HG02840 (cell line): ENCODE results near the gene INTS3.

Experiments
- ATAC-seq: cut with Tn5 transposase; IDR thresholded peaks from one replicate; pipeline ENCODE4 v1.9.1; 2021; ENCODE audit warnings: mild to moderate bottlenecking, moderate library complexity, moderate number of reproducible peaks; ENCODE audit not compliant: unreplicated experiment, low FRiP score

Gene INTS3, protein sequence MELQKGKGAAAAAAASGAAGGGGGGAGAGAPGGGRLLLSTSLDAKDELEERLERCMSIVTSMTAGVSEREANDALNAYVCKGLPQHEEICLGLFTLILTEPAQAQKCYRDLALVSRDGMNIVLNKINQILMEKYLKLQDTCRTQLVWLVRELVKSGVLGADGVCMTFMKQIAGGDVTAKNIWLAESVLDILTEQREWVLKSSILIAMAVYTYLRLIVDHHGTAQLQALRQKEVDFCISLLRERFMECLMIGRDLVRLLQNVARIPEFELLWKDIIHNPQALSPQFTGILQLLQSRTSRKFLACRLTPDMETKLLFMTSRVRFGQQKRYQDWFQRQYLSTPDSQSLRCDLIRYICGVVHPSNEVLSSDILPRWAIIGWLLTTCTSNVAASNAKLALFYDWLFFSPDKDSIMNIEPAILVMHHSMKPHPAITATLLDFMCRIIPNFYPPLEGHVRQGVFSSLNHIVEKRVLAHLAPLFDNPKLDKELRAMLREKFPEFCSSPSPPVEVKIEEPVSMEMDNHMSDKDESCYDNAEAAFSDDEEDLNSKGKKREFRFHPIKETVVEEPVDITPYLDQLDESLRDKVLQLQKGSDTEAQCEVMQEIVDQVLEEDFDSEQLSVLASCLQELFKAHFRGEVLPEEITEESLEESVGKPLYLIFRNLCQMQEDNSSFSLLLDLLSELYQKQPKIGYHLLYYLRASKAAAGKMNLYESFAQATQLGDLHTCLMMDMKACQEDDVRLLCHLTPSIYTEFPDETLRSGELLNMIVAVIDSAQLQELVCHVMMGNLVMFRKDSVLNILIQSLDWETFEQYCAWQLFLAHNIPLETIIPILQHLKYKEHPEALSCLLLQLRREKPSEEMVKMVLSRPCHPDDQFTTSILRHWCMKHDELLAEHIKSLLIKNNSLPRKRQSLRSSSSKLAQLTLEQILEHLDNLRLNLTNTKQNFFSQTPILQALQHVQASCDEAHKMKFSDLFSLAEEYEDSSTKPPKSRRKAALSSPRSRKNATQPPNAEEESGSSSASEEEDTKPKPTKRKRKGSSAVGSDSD

DNA sequence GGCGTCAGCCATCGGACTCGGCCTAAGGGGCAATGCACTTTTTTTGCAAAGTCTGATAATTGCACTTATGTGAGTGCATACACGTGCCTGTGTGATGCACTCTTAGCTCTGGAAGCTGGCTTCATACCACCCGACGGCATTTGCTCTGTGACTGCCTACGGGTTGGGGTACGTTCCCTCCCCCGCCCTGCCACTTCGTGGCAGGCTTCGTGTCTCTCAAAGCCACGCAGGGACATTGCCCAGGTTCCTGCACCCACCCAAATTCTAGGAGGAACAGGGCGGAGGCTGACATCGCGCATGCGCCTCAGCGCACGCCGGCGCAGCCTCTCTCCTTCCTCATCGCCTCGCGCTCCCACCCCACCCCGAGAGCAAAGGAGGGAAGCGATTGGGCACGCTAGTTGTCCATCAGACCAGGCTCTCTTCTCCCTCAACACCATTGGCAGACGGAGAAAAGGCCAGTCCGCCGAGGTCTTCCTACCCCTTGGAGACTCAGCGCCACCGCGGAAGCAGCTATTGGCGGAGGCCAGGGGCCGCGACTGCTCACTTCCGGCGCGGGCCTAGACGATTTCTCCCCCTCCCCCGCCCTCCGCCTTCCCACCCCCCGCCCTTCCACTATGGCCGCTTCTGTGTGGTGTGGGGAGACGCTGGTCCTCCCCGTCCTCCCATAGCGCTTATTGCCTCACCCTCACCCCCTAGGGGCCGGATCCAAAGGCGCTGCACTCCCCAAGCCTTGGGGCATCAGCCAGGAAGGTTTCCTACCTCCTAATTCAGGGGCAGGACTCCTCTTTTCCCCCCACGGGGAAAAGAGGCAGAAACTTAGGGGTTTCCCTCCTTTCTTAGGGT lies at the start of gene INTS3:
INTS3 (plus strand) TSS at position 588 of the 842 bp plus-strand sequence. CDS start 585 bp downstream, outside the sequence.
- ATAC-seq = peak; percentile 96

DNA sequence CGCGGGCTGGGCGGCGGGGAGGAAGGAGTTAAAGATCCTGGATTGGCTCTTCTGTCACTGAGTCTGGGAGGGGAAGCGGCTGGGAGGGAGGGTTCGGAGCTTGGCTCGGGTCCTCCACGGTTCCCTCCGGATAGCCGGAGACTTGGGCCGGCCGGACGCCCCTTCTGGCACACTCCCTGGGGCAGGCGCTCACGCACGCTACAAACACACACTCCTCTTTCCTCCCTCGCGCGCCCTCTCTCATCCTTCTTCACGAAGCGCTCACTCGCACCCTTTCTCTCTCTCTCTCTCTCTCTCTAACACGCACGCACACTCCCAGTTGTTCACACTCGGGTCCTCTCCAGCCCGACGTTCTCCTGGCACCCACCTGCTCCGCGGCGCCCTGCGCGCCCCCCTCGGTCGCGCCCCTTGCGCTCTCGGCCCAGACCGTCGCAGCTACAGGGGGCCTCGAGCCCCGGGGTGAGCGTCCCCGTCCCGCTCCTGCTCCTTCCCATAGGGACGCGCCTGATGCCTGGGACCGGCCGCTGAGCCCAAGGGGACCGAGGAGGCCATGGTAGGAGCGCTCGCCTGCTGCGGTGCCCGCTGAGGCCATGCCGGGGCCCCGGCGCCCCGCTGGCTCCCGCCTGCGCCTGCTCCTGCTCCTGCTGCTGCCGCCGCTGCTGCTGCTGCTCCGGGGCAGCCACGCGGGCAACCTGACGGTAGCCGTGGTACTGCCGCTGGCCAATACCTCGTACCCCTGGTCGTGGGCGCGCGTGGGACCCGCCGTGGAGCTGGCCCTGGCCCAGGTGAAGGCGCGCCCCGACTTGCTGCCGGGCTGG lies 49.1 kb upstream of the INTS3 start, which contains the start of gene NPR1:
NPR1 (plus strand) TSS at position 170 of the 818 bp plus-strand sequence; CDS start at position 591, 421 bp downstream.
- no peak for ATAC-seq

DNA sequence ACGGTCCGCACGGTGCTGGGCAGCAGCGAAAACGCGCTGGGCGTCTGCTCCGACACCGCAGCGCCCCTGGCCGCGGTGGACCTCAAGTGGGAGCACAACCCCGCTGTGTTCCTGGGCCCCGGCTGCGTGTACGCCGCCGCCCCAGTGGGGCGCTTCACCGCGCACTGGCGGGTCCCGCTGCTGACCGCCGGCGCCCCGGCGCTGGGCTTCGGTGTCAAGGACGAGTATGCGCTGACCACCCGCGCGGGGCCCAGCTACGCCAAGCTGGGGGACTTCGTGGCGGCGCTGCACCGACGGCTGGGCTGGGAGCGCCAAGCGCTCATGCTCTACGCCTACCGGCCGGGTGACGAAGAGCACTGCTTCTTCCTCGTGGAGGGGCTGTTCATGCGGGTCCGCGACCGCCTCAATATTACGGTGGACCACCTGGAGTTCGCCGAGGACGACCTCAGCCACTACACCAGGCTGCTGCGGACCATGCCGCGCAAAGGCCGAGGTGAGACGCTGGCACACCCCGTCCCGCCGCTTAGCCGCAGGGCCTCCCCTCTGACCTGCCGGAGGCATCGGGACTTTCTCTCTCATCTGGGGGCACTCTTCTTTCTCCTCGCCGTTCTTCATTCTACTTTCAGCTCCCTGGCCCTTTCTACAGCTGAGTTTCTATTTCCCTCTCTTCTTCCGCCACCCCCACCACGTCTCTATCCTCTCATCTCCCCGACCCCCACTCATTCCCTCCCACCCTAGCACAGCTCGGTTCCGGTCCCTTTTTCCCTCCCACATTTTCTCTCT lies 48.3 kb upstream of the INTS3 start:
- ATAC-seq = no peak

DNA sequence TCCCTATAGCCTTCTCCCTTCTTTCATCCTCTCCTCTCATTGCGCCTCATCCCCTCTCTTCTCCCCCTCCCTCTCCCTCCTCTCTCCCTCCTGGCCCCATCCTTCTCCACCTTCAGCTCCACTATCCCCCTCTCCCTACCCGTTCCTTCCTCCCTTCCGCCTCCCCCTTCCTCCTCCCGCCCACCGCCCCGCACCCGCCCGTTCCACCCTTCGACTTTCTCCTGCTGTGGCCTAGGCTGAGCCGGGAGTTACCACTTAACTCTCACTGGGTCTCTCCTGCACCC lies 47.8 kb upstream of the INTS3 start:
- no peak for ATAC-seq

DNA sequence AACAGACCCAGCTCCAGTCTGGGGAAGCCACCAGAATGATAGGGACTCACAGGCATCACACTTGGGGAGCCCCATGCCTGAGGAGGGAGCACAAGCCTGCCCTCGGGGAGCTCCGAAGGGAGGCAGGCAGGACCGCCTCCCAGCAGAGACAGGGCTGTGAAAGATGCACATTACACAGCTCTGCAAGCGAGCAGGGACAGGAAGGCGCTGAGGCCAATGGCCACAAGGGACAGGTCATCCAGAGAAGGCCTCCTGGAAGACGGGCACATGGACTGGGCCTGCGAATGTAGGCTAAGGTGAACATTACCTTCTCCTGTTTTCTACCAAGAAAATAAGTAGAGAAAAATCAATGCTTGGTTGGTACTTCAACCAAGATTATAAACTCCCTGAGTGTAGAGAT lies 45.1 kb upstream of the INTS3 start:
- ATAC-seq = no peak

DNA sequence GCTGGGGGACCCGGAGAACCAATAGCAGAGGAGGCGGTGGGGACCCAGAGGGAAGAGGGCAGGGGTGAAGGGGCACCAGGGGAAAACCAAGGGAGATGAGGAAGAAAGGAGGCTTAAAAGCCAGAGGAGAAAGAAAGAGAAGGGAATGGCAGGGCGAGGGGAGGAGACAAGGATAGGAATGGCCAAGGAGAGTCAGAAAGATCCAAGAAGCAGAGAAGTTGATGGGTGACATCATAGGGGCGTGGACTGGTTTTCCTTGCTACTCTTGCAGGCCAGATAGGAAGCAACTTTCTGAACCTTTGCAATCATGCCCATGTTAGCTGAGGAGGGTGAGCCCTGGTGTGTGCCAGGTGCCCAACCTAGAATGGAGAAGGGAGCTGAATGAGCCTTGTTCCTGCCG lies 44.0 kb upstream of the INTS3 start:
- no peak for ATAC-seq

DNA sequence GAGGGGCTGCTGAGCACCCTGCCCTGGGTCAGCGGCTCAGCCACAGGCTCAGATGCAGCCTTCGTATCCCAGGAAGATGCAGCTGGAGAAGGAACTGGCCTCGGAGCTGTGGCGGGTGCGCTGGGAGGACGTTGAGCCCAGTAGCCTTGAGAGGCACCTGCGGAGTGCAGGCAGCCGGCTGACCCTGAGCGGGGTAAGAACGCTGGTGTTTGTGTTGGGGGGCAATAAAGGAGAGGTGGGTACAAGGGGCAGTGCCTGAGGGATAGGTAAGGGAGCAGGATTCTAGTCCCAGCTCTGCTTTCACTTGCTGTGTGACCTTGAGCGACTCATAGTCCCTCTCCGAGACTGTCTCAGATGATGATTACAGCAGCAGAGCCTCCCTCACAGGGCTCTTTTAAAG lies 43.0 kb upstream of the INTS3 start:
- no peak for ATAC-seq

DNA sequence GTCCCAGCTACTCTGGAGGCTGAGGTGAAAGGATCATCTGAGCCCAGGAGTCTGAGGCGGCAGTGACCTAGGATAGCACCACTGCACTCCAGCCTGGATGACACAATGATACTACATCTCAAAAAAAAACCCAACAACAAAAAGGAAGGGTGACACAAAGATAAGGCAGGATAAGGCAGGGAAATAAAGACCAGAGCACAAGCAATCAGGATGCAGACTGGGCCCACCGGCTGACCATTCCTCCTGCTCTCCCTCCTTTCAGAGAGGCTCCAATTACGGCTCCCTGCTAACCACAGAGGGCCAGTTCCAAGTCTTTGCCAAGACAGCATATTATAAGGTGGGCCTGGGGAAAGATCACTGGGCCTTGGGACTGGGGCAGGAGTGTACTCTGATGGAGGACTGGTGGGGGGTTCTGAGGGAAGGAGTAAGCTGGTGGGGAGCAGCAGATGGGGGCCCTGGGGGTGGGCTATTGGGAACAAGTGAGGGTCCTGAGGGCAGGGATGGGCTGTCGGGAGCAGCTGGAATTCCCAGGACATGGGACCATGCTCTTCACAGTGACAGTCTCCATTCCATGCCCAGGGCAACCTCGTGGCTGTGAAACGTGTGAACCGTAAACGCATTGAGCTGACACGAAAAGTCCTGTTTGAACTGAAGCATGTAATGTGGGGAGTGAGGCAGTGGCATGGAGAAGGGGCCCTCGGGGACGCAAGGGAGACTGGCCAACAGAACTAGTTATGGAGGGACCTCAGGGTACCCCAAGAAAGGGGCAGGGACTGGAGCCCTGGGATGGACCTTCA lies 42.1 kb upstream of the INTS3 start:
- ATAC-seq = no peak

DNA sequence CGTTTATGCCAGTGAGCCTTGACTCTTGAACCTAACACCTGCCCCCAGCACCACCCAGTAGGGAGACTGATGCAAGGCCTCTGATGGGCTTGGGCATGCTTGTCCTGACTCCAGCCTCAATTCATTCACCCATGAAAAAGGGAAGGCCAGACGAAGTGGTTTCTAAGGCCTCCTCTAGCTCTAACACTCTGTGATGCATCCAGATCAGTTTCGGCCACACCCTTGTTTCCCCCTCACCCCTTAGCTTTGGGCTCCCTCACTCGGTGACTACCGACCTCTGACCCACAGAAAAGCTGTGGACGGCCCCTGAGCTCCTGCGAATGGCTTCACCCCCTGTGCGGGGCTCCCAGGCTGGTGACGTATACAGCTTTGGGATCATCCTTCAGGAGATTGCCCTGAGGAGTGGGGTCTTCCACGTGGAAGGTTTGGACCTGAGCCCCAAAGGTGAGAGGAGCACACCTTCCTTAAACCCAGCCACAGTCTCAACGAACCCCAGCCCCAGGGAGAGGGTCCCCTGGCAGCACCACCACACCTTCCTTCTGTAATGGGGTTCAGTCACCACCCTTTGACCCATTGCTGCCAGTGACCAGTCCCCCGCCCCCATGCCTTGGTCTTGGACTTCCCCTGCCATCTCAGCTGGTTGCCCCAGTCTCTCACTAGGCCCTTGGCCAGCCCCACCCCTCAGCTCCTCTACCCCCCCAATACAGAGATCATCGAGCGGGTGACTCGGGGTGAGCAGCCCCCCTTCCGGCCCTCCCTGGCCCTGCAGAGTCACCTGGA lies 40.3 kb upstream of the INTS3 start:
- ATAC-seq = no peak

DNA sequence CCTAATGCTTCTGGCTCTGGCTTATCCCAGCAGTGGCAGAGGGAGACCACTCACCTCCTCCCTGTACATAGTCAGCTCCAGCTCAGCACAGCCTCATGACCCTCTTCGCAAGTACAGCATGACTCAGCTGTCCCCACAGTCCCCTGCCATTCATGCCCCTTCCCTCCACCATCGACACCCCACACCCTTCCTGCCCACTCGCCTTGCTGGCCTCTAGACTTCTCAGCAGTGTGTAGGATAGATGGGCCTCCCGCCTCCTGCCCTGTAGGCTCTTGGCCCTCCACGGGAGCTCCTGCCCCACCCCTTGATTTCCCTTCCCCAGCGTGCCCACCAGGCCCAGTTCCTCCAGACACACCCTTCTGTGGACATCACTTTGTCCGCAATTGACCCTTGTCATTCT lies 39.6 kb upstream of the INTS3 start:
- ATAC-seq = no peak

DNA sequence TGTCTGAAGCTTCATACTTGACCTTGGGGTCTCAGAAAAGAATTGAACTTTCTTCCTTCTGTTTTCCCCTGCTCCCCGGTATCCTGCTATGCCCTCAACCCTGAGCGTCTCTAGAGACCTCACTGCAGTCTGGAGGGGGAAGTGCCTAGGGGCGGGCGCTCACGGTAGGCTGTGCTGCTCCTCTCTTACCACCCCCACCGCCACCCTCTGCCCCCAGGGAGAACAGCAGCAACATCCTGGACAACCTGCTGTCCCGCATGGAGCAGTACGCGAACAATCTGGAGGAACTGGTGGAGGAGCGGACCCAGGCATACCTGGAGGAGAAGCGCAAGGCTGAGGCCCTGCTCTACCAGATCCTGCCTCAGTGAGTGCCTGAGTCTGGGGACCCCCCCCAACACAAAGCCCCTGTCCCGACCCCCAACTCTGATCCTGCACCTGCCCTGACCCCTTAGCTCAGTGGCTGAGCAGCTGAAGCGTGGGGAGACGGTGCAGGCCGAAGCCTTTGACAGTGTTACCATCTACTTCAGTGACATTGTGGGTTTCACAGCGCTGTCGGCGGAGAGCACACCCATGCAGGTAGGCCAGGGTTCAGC lies 39.0 kb upstream of the INTS3 start:
- ATAC-seq = no peak

DNA sequence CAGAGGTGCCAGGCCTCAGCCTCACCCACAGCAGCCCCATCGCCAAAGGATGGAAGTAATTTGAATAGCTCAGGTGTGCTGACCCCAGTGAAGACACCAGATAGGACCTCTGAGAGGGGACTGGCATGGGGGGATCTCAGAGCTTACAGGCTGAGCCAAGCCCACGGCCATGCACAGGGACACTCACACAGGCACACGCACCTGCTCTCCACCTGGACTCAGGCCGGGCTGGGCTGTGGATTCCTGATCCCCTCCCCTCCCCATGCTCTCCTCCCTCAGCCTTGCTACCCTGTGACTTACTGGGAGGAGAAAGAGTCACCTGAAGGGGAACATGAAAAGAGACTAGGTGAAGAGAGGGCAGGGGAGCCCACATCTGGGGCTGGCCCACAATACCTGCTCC lies 34.4 kb upstream of the INTS3 start:
- no peak for ATAC-seq

DNA sequence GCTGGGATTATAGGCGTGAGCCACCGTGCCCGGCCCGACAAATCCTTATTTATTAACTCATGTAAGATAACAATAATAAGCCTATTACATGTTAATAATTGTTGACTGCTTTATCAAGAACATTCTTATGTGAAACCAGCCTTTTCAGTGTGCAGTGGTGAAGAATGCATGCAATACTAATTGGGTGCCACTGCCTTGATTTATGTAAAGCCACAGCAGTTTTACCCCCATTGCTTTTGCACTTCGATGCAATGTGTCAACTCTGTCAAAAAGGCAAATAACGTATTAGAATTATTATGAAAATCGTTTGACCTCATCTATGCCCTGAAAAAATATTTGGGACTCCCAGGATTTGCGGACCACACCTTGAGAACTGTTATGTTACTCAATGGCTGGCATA lies 31.1 kb upstream of the INTS3 start:
- no peak for ATAC-seq

DNA sequence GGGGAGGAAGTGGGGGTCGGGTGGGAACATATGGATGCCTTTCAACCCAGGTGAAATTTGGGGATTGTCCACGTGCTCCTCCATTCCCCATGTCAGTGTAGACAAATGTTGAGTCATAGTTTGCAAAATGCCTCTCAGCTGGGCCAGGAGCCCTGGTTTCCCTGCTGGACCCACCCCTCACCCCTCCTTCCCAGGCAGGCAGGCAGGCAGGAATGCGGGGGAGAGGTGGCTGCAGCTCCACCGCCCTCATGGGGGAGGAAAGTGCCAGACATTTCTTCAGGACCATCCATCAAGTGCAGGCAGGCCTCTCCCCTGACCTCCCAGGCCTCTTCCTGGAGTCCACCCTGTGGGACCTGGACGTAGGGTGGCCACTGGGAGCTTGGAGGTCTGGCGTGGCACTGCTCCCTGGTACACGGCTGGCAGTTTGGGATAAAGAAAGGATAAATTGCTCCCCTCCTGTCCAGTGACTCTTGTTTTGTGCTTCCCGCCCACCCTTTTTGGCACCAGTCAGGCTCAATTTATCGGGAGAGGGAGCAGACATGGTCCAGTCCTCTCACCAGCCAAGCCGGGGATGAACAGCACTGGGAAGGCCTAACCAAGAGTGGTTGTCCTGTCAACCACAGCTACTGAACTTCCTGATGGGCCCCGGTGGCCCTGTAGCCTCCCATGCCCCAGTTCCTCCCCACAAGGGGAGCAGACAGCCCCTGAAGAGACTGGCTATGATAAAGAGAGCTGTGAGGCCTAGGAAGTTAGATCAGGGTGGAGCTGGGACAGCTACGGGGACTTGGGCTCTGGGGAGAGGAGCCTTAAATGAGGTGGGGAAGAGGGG lies 30.4 kb upstream of the INTS3 start:
- no peak for ATAC-seq

DNA sequence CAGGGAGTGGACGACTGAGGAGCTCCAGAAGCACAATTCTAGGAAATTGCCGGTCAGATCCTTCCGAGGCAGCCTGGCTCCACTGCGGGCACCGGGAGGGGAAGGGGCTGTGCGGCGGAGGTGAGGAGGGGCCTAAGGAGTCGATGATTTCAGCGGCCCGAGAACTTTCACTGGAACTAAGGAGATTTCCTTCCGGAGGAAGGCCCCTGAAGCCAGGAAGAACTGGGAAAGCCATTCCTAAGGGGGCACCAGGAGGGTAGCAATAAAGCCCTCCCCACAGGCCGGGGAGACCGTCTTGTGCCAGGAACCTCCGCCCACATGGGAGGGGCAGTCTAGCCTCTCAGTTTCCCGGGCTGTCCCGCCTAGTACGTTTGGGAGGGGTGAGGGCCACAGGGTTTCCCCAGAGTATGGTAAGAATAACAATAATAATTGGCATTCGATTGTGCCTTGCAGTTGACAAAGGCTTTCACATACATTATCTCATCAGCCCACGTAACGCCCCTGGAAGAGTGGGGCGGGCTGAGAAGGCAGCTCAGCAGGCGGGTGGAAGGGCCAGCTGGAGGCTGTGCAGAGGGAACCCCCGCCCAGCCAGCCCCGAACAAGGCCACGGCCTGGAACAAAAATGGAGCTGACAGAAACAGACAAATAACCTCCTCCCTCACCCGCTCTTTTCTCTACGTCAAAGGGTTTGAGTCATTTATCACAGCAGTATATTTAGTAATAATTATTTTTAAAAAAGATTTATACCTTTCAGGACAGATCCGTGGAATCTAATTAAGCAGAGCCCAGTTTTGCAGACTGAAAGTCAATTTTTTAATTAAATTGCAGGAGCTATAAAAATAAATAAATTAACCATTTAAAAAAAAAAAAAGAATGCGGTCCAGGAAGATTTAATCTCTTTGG lies 29.6 kb upstream of the INTS3 start:
- no peak for ATAC-seq
